Measurements from ENCODE around the gene TENT4A. TPM values are rescaled to one million over a fixed set of nuclear protein-coding genes. Genes with fewer than 3 reads are reported as not detected.

Gene TENT4A
- total RNA-seq, 2 donors from 2014 or later: 39.0 to 52.4 TPM

- ATAC-seq (replicated peaks): no peak
- H3K36me3 Mint-ChIP-seq (ENCODE audit: low read depth): peaks cover 90% of the 10 kb centered on the region
- no peak overlapping the region for H3K4me3 Mint-ChIP-seq
- peak overlapping the region; percentile 73 for H3K27ac Mint-ChIP-seq
- H3K27me3 Mint-ChIP-seq: no peaks in the 10 kb centered on the region
- peaks cover 27% of the 10 kb centered on the region for H3K4me1 Mint-ChIP-seq
- H3K9me3 Mint-ChIP-seq: no peaks in the 10 kb centered on the region
These were observed 26.4 kb downstream of the TENT4A start for GRCh38 chr5:6739603-6740002.

- H3K9me3 Mint-ChIP-seq: no peaks in the 10 kb centered on the region
- peaks cover 18% of the 10 kb centered on the region for H3K4me1 Mint-ChIP-seq
- H3K4me3 Mint-ChIP-seq: no peak overlapping the region
- peaks cover 94% of the 10 kb centered on the region for H3K36me3 Mint-ChIP-seq (ENCODE audit: low read depth)
- H3K27me3 Mint-ChIP-seq: no peaks in the 10 kb centered on the region
- peak overlapping the region; percentile 73 for H3K27ac Mint-ChIP-seq
- no peak for ATAC-seq (replicated peaks)
These were observed 27.4 kb downstream of the TENT4A start for GRCh38 chr5:6740586-6741150.

DNA sequence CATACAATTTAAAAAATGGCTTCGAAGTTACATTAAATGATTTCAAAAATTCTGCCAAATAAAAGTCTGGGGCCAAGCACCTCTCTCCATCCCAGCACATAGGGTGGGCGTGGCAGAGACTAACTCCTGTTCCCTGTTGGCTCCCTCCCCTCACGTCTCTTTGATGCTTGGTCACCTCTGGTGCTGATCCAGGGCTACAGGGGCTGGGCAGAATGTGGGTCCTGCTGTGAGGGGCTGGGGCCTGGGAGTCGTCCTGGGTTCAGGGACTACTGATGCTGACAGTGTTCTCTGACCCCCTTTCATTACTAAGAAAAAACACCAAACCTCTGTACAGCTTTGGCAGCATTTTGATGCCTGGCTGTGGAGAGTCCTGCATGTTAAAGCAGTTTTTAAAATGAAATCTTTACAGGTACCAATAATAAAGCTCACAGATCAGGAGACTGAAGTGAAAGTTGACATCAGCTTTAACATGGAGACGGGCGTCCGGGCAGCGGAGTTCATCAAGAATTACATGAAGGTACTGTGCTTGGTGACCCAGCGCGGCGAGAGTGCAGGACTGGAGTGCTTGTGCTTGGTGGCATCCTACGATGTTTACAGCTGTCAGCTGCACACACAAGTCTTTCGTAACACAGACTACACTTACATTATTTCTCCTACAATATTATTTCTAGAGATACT is 29.0 kb downstream of the TENT4A start:
- H3K4me3 Mint-ChIP-seq: no peak overlapping the region
- H3K36me3 Mint-ChIP-seq (ENCODE audit: low read depth): peaks cover 98% of the 10 kb centered on the region
- H3K4me1 Mint-ChIP-seq: peaks cover 10% of the 10 kb centered on the region
- no peaks in the 10 kb centered on the region for H3K27me3 Mint-ChIP-seq
- H3K9me3 Mint-ChIP-seq: no peaks in the 10 kb centered on the region
- no peak for ATAC-seq (replicated peaks)
- no peak overlapping the region for H3K27ac Mint-ChIP-seq

GRCh38 chr5:6743161-6743560 is 29.9 kb downstream of the TENT4A start:
- Mint-ChIP-seq H3K27ac (peak overlapping the region; percentile 48), H3K9me3 (no peaks in the 10 kb centered on the region), H3K27me3 (no peaks in the 10 kb centered on the region)

DNA sequence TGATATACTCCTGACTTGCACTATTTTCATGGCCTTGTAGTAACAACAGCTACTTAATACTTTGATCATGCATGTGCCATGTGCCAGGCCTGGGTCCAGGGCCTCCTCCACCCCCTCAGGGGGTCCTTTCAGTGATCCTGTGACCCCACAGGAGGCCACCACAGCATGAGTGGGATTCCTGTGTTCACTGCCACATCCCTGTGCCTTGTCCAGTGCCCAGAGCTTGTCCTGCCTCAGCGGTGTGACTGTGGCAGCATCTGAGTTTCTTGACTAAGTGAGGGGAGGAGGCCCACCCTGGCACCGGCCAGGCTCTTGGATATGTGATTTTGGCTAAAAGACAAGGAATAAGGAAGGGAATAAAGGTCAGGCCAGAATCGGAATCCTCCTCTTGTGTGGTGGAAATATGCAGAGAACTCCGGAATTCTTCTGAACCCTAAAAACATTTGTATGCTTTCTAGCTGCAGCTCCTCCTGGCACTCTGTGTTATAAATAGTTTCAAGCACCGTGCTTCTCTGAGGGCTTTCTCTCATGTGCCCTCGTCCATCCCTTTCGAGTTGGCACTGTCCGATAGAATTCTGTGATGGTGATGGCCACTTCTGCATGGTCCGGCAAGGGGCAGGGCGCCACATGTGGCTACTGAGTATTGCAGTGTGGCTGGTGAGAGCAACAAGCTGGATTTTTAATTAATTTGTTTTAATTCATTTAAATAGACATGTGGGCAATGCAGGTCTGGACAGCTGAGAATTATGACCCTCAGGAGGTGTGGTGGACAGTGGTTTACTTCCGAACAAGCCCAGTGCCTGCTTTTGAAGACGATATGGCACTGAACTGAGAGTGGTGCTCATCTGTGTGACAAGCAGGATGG is 31.8 kb downstream of the TENT4A start:
- no peak for ATAC-seq (replicated peaks)
- H3K36me3 Mint-ChIP-seq (ENCODE audit: low read depth): peaks cover 98% of the 10 kb centered on the region
- peaks cover 5% of the 10 kb centered on the region for H3K4me1 Mint-ChIP-seq
- no peak overlapping the region for H3K4me3 Mint-ChIP-seq
- no peaks in the 10 kb centered on the region for H3K9me3 Mint-ChIP-seq
- no peak overlapping the region for H3K27ac Mint-ChIP-seq
- no peaks in the 10 kb centered on the region for H3K27me3 Mint-ChIP-seq

More at GRCh38 chr5:6743161-6743560, 29.9 kb downstream of the TENT4A start:
- H3K36me3 Mint-ChIP-seq (ENCODE audit: low read depth): peaks cover 98% of the 10 kb centered on the region
- H3K4me3 Mint-ChIP-seq: no peak overlapping the region
- no peak for ATAC-seq (replicated peaks)
- peaks cover 5% of the 10 kb centered on the region for H3K4me1 Mint-ChIP-seq

- no peaks in the 10 kb centered on the region for H3K9me3 Mint-ChIP-seq
- H3K27me3 Mint-ChIP-seq: no peaks in the 10 kb centered on the region
- H3K27ac Mint-ChIP-seq: no peak overlapping the region
- peaks cover 5% of the 10 kb centered on the region for H3K4me1 Mint-ChIP-seq
- peaks cover 99% of the 10 kb centered on the region for H3K36me3 Mint-ChIP-seq (ENCODE audit: low read depth)
- H3K4me3 Mint-ChIP-seq: no peak overlapping the region
- peak; percentile 65 for ATAC-seq (replicated peaks)
These were observed 32.5 kb downstream of the TENT4A start for GRCh38 chr5:6745706-6746222.

DNA sequence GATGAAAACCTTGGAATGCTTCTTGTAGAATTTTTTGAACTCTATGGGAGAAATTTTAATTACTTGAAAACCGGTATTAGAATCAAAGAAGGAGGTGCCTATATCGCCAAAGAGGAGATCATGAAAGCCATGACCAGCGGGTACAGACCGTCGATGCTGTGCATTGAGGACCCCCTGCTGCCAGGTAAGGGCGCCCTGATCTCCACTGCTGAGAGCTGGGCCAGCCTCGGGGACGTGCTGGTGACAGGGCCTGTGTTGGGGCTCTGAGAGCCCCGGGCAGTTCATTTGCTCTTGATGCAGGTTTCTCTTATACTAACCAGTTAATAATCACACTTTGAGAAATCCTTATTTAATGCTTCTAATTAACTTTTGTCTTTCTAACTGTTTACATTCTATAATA is 33.0 kb downstream of the TENT4A start:
- ATAC-seq (replicated peaks): no peak
- Mint-ChIP-seq H3K36me3 (ENCODE audit: low read depth) (peaks cover 100% of the 10 kb centered on the region), H3K9me3 (no peaks in the 10 kb centered on the region), H3K4me1 (peaks cover 5% of the 10 kb centered on the region), H3K4me3 (no peak overlapping the region), H3K27me3 (no peaks in the 10 kb centered on the region), H3K27ac (no peak overlapping the region)

DNA sequence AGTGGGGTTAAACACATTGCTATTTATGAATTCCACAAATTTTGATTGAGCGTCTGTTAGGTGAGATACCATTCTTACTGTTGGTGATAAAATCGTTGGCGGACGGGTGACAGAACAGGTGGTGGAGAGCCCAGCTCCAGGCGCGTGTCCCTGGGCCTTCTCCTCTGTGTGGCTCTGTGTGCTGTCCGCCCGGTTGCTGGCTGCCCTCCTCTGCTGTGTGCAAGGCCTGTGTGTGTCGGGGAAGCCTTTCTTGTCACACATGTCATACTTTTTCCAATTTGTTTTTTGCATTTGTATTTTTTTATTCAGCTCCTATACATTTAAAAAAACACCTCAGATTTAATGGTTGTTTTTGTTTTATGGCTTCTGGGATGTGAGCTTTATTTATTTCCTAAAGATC is 33.9 kb downstream of the TENT4A start:
- no peak for ATAC-seq (replicated peaks)
- Mint-ChIP-seq H3K27ac (no peak overlapping the region), H3K4me3 (no peak overlapping the region), H3K27me3 (no peaks in the 10 kb centered on the region), H3K9me3 (no peaks in the 10 kb centered on the region), H3K4me1 (peaks cover 5% of the 10 kb centered on the region), H3K36me3 (ENCODE audit: low read depth) (peaks cover 100% of the 10 kb centered on the region)

DNA sequence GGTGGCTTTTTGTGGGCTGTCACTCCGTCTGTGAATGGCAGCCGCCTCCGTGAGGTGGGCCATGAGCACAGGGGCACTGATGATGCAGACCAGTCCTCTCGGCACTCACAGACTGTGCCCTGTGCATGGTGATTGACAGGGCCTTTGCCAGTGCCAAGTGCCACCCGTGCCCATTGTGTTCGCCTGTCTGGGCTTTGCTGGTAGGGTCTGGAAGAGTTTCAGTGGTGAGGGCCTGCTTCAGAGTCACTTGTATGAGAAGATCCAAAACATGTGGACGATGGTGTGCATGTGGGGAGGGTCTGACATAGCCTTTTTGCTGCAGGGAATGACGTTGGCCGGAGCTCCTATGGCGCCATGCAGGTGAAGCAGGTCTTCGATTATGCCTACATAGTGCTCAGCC is 34.9 kb downstream of the TENT4A start:
- ATAC-seq (replicated peaks): no peak
- peaks cover 5% of the 10 kb centered on the region for H3K4me1 Mint-ChIP-seq
- H3K36me3 Mint-ChIP-seq (ENCODE audit: low read depth): peaks cover 100% of the 10 kb centered on the region
- no peak overlapping the region for H3K4me3 Mint-ChIP-seq
- no peaks in the 10 kb centered on the region for H3K27me3 Mint-ChIP-seq
- peak overlapping the region; percentile 21 for H3K27ac Mint-ChIP-seq
- no peaks in the 10 kb centered on the region for H3K9me3 Mint-ChIP-seq

GRCh38 chr5:6749026-6749716 is 35.9 kb downstream of the TENT4A start:
- H3K27me3 Mint-ChIP-seq: no peaks in the 10 kb centered on the region
- H3K4me3 Mint-ChIP-seq: no peak overlapping the region
- peaks cover 5% of the 10 kb centered on the region for H3K4me1 Mint-ChIP-seq
- H3K9me3 Mint-ChIP-seq: no peaks in the 10 kb centered on the region
- H3K36me3 Mint-ChIP-seq (ENCODE audit: low read depth): peaks cover 100% of the 10 kb centered on the region
- peak overlapping the region; percentile 21 for H3K27ac Mint-ChIP-seq
- ATAC-seq (replicated peaks): no peak

GRCh38 chr5:6750142-6750840 is 37.1 kb downstream of the TENT4A start:
- ATAC-seq (replicated peaks): no peak

DNA sequence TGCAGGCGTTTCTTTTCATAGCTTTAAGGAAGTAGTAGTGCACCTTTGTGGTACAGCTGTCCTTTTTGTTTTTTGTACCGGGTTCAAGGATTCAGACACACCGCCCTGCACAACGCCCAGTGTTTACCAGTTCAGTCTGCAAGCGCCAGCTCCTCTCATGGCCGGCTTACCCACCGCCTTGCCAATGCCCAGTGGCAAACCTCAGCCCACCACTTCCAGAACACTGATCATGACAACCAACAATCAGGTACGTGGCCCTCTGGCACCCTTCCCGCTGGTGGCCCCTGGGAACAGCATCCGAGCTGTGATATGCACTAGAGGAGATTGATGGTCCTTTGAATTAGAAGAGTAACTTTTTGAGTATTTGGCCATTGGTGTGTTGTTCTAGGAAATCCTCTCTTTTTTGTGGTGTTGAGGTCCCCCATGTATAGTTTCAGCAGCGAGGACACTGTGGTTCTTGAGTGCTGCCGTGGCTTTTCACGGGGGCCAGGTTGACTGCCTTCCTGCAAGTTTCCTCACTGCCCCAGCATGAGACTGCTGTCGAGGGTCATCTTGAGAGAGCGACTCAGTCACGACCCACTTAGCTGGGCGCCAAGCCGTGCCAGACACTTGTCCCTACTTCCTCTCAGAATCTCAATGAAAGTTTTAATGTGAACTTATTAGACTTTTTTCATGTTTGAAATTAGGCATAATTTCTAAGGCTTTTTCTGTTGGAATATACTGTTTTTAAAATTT is 37.9 kb downstream of the TENT4A start:
- H3K9me3 Mint-ChIP-seq: no peaks in the 10 kb centered on the region
- no peaks in the 10 kb centered on the region for H3K27me3 Mint-ChIP-seq
- no peaks in the 10 kb centered on the region for H3K4me1 Mint-ChIP-seq
- peaks cover 100% of the 10 kb centered on the region for H3K36me3 Mint-ChIP-seq (ENCODE audit: low read depth)
- no peak for ATAC-seq (replicated peaks)
- no peak overlapping the region for H3K27ac Mint-ChIP-seq
- no peak overlapping the region for H3K4me3 Mint-ChIP-seq

More at GRCh38 chr5:6750142-6750840, 37.1 kb downstream of the TENT4A start:
- Mint-ChIP-seq H3K9me3 (no peaks in the 10 kb centered on the region), H3K4me3 (no peak overlapping the region), H3K4me1 (peaks cover 5% of the 10 kb centered on the region), H3K27me3 (no peaks in the 10 kb centered on the region), H3K36me3 (ENCODE audit: low read depth) (peaks cover 100% of the 10 kb centered on the region), H3K27ac (no peak overlapping the region)

DNA sequence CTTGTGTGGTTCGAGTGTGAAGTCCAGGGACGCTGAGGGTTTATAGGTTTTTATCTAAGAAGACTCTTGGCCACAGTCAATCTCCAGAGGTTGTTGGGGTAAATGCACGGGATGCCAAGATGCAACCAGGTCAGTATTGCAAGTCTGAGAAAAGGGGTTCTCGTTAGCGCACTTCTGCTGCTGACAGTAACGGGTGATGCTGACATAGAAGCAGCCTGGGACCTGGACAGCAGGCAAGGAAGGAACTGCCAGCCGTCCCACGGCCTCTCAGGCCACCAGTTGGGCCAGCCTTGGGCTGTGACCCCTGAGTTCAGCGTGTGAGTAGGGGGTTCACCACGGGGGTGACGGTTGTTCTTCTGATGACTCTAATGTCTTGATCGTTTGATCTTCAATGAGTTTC is 39.0 kb downstream of the TENT4A start:
- Mint-ChIP-seq H3K27me3 (no peaks in the 10 kb centered on the region), H3K36me3 (ENCODE audit: low read depth) (peaks cover 100% of the 10 kb centered on the region), H3K4me1 (no peaks in the 10 kb centered on the region)

More for the DNA sequence above, 39.0 kb downstream of the TENT4A start:
- Mint-ChIP-seq H3K27ac (no peak overlapping the region), H3K4me3 (no peak overlapping the region), H3K9me3 (no peaks in the 10 kb centered on the region)
- ATAC-seq (replicated peaks): no peak

Measured in activated T-helper 17 cell treated with anti-CD3 and anti-CD28 coated beads, Interleukin-2, amount 50 U/mL, for 72 hours (primary cell).